HG03378 (cell line): Measurements from ENCODE around the gene CMTM5.
"Not testable (repeated sequence)": the region's sequence is repeated elsewhere in the genome, so short reads cannot be mapped to it uniquely, and the experiment has no call there.

Experiments
- ATAC-seq: cut with Tn5 transposase; IDR thresholded peaks from one replicate; pipeline ENCODE4 v1.9.1; 2021; ENCODE audit warnings: mild to moderate bottlenecking, moderate library complexity; ENCODE audit not compliant: unreplicated experiment

CMTM5 gene

GRCh38 chr14:23377573-23378563, 1.0 kb downstream of the CMTM5 start:
- ATAC-seq = no peak

- ATAC-seq = no peak
Observed at GRCh38 chr14:23378612-23379220, 1.9 kb downstream of the CMTM5 start.

- ATAC-seq = no peak
Observed at GRCh38 chr14:23379366-23380196, 2.7 kb downstream of the CMTM5 start.

GRCh38 chr14:23380197-23380914, 3.5 kb downstream of the CMTM5 start:
- ATAC-seq = no peak

- ATAC-seq = no peak
Observed at GRCh38 chr14:23380976-23381375, 4.1 kb downstream of the CMTM5 start.

GRCh38 chr14:23381871-23382270, 5.0 kb downstream of the CMTM5 start:
- no peak for ATAC-seq

GRCh38 chr14:23382276-23382675, 5.4 kb downstream of the CMTM5 start:
- ATAC-seq = no peak

GRCh38 chr14:23382731-23383440, 6.0 kb downstream of the CMTM5 start:
- ATAC-seq = no peak

- ATAC-seq = no peak
Observed at GRCh38 chr14:23384364-23385080, 7.7 kb downstream of the CMTM5 start.

- no peak for ATAC-seq
Observed at GRCh38 chr14:23385244-23385641, 8.4 kb downstream of the CMTM5 start.

- ATAC-seq = no peak
Observed at GRCh38 chr14:23385642-23386265, 8.9 kb downstream of the CMTM5 start.

- not testable (repeated sequence) for ATAC-seq
Observed at GRCh38 chr14:23386266-23386657, 9.4 kb downstream of the CMTM5 start.

GRCh38 chr14:23386999-23387398, 10.2 kb downstream of the CMTM5 start:
- no peak for ATAC-seq

GRCh38 chr14:23387916-23388882, 11.4 kb downstream of the CMTM5 start:
- ATAC-seq = no peak

GRCh38 chr14:23388996-23389395, 12.2 kb downstream of the CMTM5 start:
- ATAC-seq = no peak

- no peak for ATAC-seq
Observed at GRCh38 chr14:23389396-23389795, 12.6 kb downstream of the CMTM5 start.

- not testable (repeated sequence) for ATAC-seq
Observed at GRCh38 chr14:23389871-23390270, 13.0 kb downstream of the CMTM5 start.

- no peak for ATAC-seq
Observed at GRCh38 chr14:23392613-23393012, 15.8 kb downstream of the CMTM5 start.
